GM23338 (cell line): ENCODE data around the gene RORB. TPM values are rescaled to one million over a fixed set of nuclear protein-coding genes. Genes with fewer than 3 reads are reported as not detected.

Experiments
- ATAC-seq: fragments of 200-7000 bp; cut with Tn5 transposase; 3 replicates; pipeline ENCODE4 v1.9.1; 2020
- DNase-seq: peaks from one replicate; pipeline ENCODE4 v3.0.0-alpha.2; 2015; ENCODE audit warnings: low spot score
- H2AFZ ChIP-seq: fragments of 200-600 bp; sonication (generic); 2 replicates; pipeline ENCODE4 v1.8.0; 2016; ENCODE audit warnings: antibody characterized with exemption, mild to moderate bottlenecking, moderate library complexity
- H3F3A ChIP-seq: fragments of 200-600 bp; sonication (generic); replicated peaks from 2 replicates; pipeline ENCODE4 v1.8.0; 2017; ENCODE audit warnings: antibody characterized with exemption, mixed run types, low read depth
- H3K27ac ChIP-seq: fragments of 200-600 bp; sonication (generic); 2 replicates; pipeline ENCODE4 v1.6.1; 2016; ENCODE audit warnings: low read depth
- H3K27me3 ChIP-seq: fragments of 200-600 bp; sonication (generic); 2 replicates; pipeline ENCODE4 v1.8.0; 2016; ENCODE audit warnings: mild to moderate bottlenecking, mixed run types, moderate library complexity; ENCODE audit not compliant: insufficient read depth
- H3K36me3 ChIP-seq: fragments of 200-600 bp; sonication (generic); 2 replicates; pipeline ENCODE4 v1.8.0; 2016; ENCODE audit warnings: mild to moderate bottlenecking; ENCODE audit not compliant: insufficient read depth
- H3K4me1 ChIP-seq: fragments of 200-600 bp; sonication (generic); 2 replicates; pipeline ENCODE4 v1.8.0; 2016; ENCODE audit warnings: mild to moderate bottlenecking, moderate library complexity; ENCODE audit not compliant: insufficient read depth
- H3K4me2 ChIP-seq: fragments of 200-600 bp; sonication (generic); 2 replicates; pipeline ENCODE4 v1.7.1; 2017; ENCODE audit warnings: mixed run types
- H3K4me3 ChIP-seq: fragments of 200-600 bp; sonication (generic); 2 replicates; pipeline ENCODE4 v1.6.1; 2016; ENCODE audit warnings: mixed run types
- H3K79me2 ChIP-seq: fragments of 200-600 bp; sonication (generic); replicated peaks from 2 replicates; pipeline ENCODE4 v1.8.0; 2017; ENCODE audit warnings: mild to moderate bottlenecking; ENCODE audit not compliant: insufficient read depth
- H3K9me2 ChIP-seq: fragments of 200-600 bp; sonication (generic); 2 replicates; pipeline ENCODE4 v1.8.0; 2017; ENCODE audit not compliant: insufficient read depth
- H4K20me1 ChIP-seq: fragments of 200-600 bp; sonication (generic); replicated peaks from 2 replicates; pipeline ENCODE4 v1.8.0; 2017; ENCODE audit warnings: mild to moderate bottlenecking; ENCODE audit not compliant: insufficient read depth
- H3K27ac Mint-ChIP-seq: 2 replicates; pipeline ENCODE4 v1.8.0; 2020; ENCODE audit warnings: inconsistent platforms, mild to moderate bottlenecking, moderate library complexity, mixed read lengths
- H3K27me3 Mint-ChIP-seq: 3 replicates; pipeline ENCODE4 v1.8.0; 2022; ENCODE audit warnings: low read depth, mild to moderate bottlenecking, moderate library complexity, mixed read lengths, inconsistent platforms; ENCODE audit not compliant: insufficient read depth, poor library complexity
- H3K36me3 Mint-ChIP-seq: 3 replicates; pipeline ENCODE4 v1.8.0; 2021; ENCODE audit warnings: low read depth, mild to moderate bottlenecking, inconsistent platforms, moderate library complexity, mixed read lengths
- H3K4me1 Mint-ChIP-seq: 3 replicates; pipeline ENCODE4 v1.8.0; 2020; ENCODE audit warnings: mild to moderate bottlenecking, inconsistent platforms, mixed read lengths
- H3K4me3 Mint-ChIP-seq: 3 replicates; pipeline ENCODE4 v1.8.0; 2021; ENCODE audit warnings: moderate library complexity, mild to moderate bottlenecking, inconsistent platforms, mixed read lengths
- H3K9me3 Mint-ChIP-seq: 3 replicates; pipeline ENCODE4 v1.8.0; 2020; ENCODE audit warnings: moderate library complexity, mild to moderate bottlenecking, inconsistent platforms, mixed read lengths
- CREB1 ChIP-seq: fragments of 250-450 bp; sonication (Bioruptor Pico); IDR thresholded peaks from 2 replicates; pipeline ENCODE4 v1.5.0; 2020; ENCODE audit warnings: low read depth, mild to moderate bottlenecking, moderate library complexity
- EZH2 ChIP-seq: fragments of 200-600 bp; sonication (generic); IDR thresholded peaks from one replicate; pipeline ENCODE4 v1.8.0; 2017; ENCODE audit warnings: antibody characterized with exemption, mild to moderate bottlenecking, low read depth; ENCODE audit not compliant: unreplicated experiment
- JUNB ChIP-seq: IDR thresholded peaks from one replicate; pipeline ENCODE4 v1.6.1; 2016; ENCODE audit warnings: antibody characterized with exemption; ENCODE audit not compliant: unreplicated experiment
- NANOG ChIP-seq: IDR thresholded peaks from 2 replicates; pipeline ENCODE4 v1.6.1; 2016; ENCODE audit warnings: antibody characterized with exemption, borderline replicate concordance
- POLR2AphosphoS5 ChIP-seq: IDR thresholded peaks from 2 replicates; pipeline ENCODE4 v1.6.1; 2016; ENCODE audit warnings: antibody characterized with exemption, low read depth
- STAT1 ChIP-seq: IDR thresholded peaks from one replicate; pipeline ENCODE4 v1.6.1; 2016; ENCODE audit warnings: antibody characterized with exemption; ENCODE audit not compliant: unreplicated experiment
- ZNF114 ChIP-seq: fragments of 250-450 bp; sonication (Bioruptor Pico); IDR thresholded peaks from 2 replicates; pipeline ENCODE4 v1.5.0; 2020; ENCODE audit warnings: mild to moderate bottlenecking, moderate library complexity
- ZNF331 ChIP-seq: fragments of 250-450 bp; sonication (Bioruptor Pico); IDR thresholded peaks from 2 replicates; pipeline ENCODE4 v1.5.0; 2020; ENCODE audit warnings: low read depth, mild to moderate bottlenecking, moderate library complexity
- polyA plus RNA-seq: library from polyadenylated mRNA; unstranded; fragments of >200 nt; fragmentation: Nextera tagmentation; extraction: Ambion mirVana; gene quantifications from 2 replicates; pipeline ENCODE4 v1.2.1, GENCODE V29; 2016
- total RNA-seq: library from RNA; depleted of rRNA; stranded (reverse); fragments of >200 nt; shearing (Covaris generic); gene quantifications from 2 replicates; pipeline ENCODE4 v1.2.3, GENCODE V29; 2014
- TF ChIP-seq, protein P1 (sequence below), 2 experiments: fragments of 200-600 bp in 1 of 2; sonication (generic) in 1 of 2; conservative IDR thresholded peaks; 2 replicates each; pipeline versions ENCODE4 v1.5.1 to v1.6.1; 2016 to 2017; ENCODE audit warnings: antibody characterized with exemption in 2 of 2, low read depth in 2 of 2, mild to moderate bottlenecking in 2 of 2, moderate library complexity in 1 of 2
- TF ChIP-seq, protein P2 (sequence below): IDR thresholded peaks from one replicate; pipeline ENCODE4 v1.6.1; 2018; ENCODE audit warnings: antibody characterized with exemption; ENCODE audit not compliant: unreplicated experiment
- TF ChIP-seq, protein P3 (sequence below): IDR thresholded peaks from 2 replicates; pipeline ENCODE4 v1.6.1; 2016; ENCODE audit warnings: antibody characterized with exemption

Gene RORB
- total and polyA plus RNA-seq, 2 experiments from 2014 or later, result 1.2 to 4.5 TPM

DNA sequence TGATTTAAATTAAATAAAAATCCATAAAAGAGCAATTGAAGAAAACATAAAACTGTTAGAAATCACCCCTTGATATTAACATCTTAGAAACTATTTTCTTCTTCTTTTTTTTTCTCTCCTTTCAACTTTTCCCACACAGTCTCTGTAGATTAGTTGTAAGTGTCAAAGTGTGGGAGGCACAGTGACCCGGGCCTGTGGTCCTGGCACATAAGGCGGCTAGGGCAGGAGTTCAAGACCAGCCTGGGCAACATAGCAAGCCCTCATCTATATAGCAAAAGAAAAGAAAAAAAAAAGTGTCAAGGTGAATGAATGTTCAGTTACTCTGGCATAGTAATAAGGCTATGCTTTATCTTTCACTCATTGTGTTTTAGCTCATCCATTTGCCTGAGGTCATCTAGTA lies 14.2 kb downstream of the RORB start (continued):
- no peak for TF ChIP-seq EZH2
- TF ChIP-seq, protein P1, sequence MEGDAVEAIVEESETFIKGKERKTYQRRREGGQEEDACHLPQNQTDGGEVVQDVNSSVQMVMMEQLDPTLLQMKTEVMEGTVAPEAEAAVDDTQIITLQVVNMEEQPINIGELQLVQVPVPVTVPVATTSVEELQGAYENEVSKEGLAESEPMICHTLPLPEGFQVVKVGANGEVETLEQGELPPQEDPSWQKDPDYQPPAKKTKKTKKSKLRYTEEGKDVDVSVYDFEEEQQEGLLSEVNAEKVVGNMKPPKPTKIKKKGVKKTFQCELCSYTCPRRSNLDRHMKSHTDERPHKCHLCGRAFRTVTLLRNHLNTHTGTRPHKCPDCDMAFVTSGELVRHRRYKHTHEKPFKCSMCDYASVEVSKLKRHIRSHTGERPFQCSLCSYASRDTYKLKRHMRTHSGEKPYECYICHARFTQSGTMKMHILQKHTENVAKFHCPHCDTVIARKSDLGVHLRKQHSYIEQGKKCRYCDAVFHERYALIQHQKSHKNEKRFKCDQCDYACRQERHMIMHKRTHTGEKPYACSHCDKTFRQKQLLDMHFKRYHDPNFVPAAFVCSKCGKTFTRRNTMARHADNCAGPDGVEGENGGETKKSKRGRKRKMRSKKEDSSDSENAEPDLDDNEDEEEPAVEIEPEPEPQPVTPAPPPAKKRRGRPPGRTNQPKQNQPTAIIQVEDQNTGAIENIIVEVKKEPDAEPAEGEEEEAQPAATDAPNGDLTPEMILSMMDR (conservative IDR thresholded peaks at IDR 0.05; ENCODE audit: low read depth in 2 of 2), result no peak

DNA sequence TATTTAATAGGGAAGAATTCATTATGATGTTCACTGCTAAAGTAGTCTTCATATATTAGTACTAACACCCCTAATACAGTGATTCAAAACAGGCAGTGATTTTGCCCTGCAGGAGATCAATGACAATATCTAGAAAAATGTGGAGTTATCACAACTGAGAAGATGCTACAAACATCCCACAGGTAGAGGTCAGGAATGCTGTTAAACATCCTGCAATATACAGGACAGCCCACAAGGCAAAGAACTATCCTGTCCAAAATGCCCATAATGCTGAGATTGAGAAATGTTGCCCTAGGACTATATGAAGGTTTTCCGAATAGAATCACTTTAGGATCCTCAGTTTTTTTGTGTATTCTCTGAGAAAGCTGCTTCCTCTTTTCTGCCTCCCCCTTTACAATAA lies 15.3 kb downstream of the RORB start:
- Histone ChIP-seq H3K27ac (no peak overlapping the region), H4K20me1 (0 out of 2 replicates have a peak, but pooled peaks cover 4% of the 10 kb centered on the region), H3K4me3 (no peak overlapping the region), H3K4me2 (no peak overlapping the region), H3F3A (no peaks in the 10 kb centered on the region), H3K9me2 (no peaks in the 10 kb centered on the region), H2AFZ (no peak overlapping the region), H3K27me3 (no peaks in the 10 kb centered on the region), H3K79me2 (no peaks in the 10 kb centered on the region), H3K36me3 (no peaks in the 10 kb centered on the region), H3K4me1 (no peaks in the 10 kb centered on the region)
- Mint-ChIP-seq H3K4me1 (no peaks in the 10 kb centered on the region; the same call in 2 of the 3 replicates), H3K36me3 (no peaks in the 10 kb centered on the region), H3K27me3 (no peaks in the 10 kb centered on the region), H3K9me3 (no peaks in the 10 kb centered on the region), H3K4me3 (no peak overlapping the region), H3K27ac (no peak overlapping the region)
- DNase-seq (no peak), ATAC-seq (no peak)
- TF ChIP-seq JUNB, result no peak
- no peak for TF ChIP-seq NANOG
- TF ChIP-seq POLR2AphosphoS5, result no peak
- TF ChIP-seq, protein P2, sequence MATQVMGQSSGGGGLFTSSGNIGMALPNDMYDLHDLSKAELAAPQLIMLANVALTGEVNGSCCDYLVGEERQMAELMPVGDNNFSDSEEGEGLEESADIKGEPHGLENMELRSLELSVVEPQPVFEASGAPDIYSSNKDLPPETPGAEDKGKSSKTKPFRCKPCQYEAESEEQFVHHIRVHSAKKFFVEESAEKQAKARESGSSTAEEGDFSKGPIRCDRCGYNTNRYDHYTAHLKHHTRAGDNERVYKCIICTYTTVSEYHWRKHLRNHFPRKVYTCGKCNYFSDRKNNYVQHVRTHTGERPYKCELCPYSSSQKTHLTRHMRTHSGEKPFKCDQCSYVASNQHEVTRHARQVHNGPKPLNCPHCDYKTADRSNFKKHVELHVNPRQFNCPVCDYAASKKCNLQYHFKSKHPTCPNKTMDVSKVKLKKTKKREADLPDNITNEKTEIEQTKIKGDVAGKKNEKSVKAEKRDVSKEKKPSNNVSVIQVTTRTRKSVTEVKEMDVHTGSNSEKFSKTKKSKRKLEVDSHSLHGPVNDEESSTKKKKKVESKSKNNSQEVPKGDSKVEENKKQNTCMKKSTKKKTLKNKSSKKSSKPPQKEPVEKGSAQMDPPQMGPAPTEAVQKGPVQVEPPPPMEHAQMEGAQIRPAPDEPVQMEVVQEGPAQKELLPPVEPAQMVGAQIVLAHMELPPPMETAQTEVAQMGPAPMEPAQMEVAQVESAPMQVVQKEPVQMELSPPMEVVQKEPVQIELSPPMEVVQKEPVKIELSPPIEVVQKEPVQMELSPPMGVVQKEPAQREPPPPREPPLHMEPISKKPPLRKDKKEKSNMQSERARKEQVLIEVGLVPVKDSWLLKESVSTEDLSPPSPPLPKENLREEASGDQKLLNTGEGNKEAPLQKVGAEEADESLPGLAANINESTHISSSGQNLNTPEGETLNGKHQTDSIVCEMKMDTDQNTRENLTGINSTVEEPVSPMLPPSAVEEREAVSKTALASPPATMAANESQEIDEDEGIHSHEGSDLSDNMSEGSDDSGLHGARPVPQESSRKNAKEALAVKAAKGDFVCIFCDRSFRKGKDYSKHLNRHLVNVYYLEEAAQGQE, result no peak
- TF ChIP-seq CREB1 (CRISPR knock-in tag), result no peak
- no peak for TF ChIP-seq ZNF331 (CRISPR knock-in tag)
- TF ChIP-seq STAT1, result no peak
- no peak for TF ChIP-seq EZH2
- TF ChIP-seq, protein P1 (conservative IDR thresholded peaks at IDR 0.05; ENCODE audit: low read depth in 2 of 2), result no peak
- TF ChIP-seq, protein P3, sequence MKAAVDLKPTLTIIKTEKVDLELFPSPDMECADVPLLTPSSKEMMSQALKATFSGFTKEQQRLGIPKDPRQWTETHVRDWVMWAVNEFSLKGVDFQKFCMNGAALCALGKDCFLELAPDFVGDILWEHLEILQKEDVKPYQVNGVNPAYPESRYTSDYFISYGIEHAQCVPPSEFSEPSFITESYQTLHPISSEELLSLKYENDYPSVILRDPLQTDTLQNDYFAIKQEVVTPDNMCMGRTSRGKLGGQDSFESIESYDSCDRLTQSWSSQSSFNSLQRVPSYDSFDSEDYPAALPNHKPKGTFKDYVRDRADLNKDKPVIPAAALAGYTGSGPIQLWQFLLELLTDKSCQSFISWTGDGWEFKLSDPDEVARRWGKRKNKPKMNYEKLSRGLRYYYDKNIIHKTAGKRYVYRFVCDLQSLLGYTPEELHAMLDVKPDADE, result no peak
- TF ChIP-seq ZNF114 (CRISPR knock-in tag), result no peak
